UCSD-AML1 (cell line): ENCODE results near the gene OXCT1.
"Not testable (repeated sequence)": the region's sequence is repeated elsewhere in the genome, so short reads cannot be mapped to it uniquely, and the experiment has no call there.

Experiments
- DNase-seq: peaks from one replicate; lab custom pipeline; 2025; ENCODE audit not compliant: unreplicated experiment; lab: John Stamatoyannopoulos, UW

Gene OXCT1

GRCh38 chr5:41831155-41831554, 39.1 kb downstream of the OXCT1 start:
- no peak for DNase-seq

GRCh38 chr5:41827792-41828191, 42.4 kb downstream of the OXCT1 start:
- no peak for DNase-seq

GRCh38 chr5:41822036-41822435, 48.2 kb downstream of the OXCT1 start:
- no peak for DNase-seq

GRCh38 chr5:41821051-41821450, 49.2 kb downstream of the OXCT1 start:
- no peak for DNase-seq

GRCh38 chr5:41820150-41820549, 50.1 kb downstream of the OXCT1 start:
- DNase-seq: no peak

- DNase-seq: no peak
Observed at GRCh38 chr5:41817625-41818301, 52.5 kb downstream of the OXCT1 start.

- DNase-seq: no peak
Observed at GRCh38 chr5:41815663-41816229, 54.5 kb downstream of the OXCT1 start.

GRCh38 chr5:41815261-41815660, 55.0 kb downstream of the OXCT1 start:
- DNase-seq: no peak

GRCh38 chr5:41814306-41814705, 55.9 kb downstream of the OXCT1 start:
- DNase-seq: not testable (repeated sequence)

GRCh38 chr5:41812156-41812555, 58.1 kb downstream of the OXCT1 start:
- DNase-seq: no peak

- no peak for DNase-seq
Observed at GRCh38 chr5:41809128-41809527, 61.1 kb downstream of the OXCT1 start.

GRCh38 chr5:41808294-41808693, 61.9 kb downstream of the OXCT1 start:
- no peak for DNase-seq

- DNase-seq: no peak
Observed at GRCh38 chr5:41797662-41798061, 72.6 kb downstream of the OXCT1 start.

- no peak for DNase-seq
Observed at GRCh38 chr5:41796061-41796460, 74.2 kb downstream of the OXCT1 start.

GRCh38 chr5:41795125-41795524, 75.1 kb downstream of the OXCT1 start:
- no peak for DNase-seq

- DNase-seq: no peak
Observed at GRCh38 chr5:41794471-41794870, 75.8 kb downstream of the OXCT1 start.

- no peak for DNase-seq
Observed at GRCh38 chr5:41793141-41793770, 77.0 kb downstream of the OXCT1 start.

- DNase-seq: no peak
Observed at GRCh38 chr5:41790038-41790776, 80.0 kb downstream of the OXCT1 start.

GRCh38 chr5:41789434-41789833, 80.8 kb downstream of the OXCT1 start:
- DNase-seq: no peak

- DNase-seq: no peak
Observed at GRCh38 chr5:41788941-41789368, 81.3 kb downstream of the OXCT1 start.

GRCh38 chr5:41787265-41787664, 83.0 kb downstream of the OXCT1 start:
- DNase-seq: no peak

- no peak for DNase-seq
Observed at GRCh38 chr5:41785061-41785460, 85.2 kb downstream of the OXCT1 start.
